HG03280 (cell line): ENCODE measurements around the gene CTNNA2.

Experiments used
- ATAC-seq: cut with Tn5 transposase; IDR thresholded peaks from one replicate; pipeline ENCODE4 v1.9.1; 2021; ENCODE audit warnings: mild to moderate bottlenecking, moderate library complexity; ENCODE audit not compliant: unreplicated experiment

CTNNA2 gene

GRCh38 chr2:79700651-79701050 lies 187.8 kb downstream of the CTNNA2 start:
- no peak for ATAC-seq

GRCh38 chr2:79702905-79703304 lies 190.1 kb downstream of the CTNNA2 start:
- no peak for ATAC-seq

GRCh38 chr2:79711098-79711497 lies 198.2 kb downstream of the CTNNA2 start:
- ATAC-seq = no peak

GRCh38 chr2:79713131-79713785 lies 200.4 kb downstream of the CTNNA2 start:
- no peak for ATAC-seq

GRCh38 chr2:79714283-79714682 lies 201.4 kb downstream of the CTNNA2 start:
- ATAC-seq = no peak

GRCh38 chr2:79715338-79715737 lies 202.5 kb downstream of the CTNNA2 start:
- no peak for ATAC-seq

- ATAC-seq = no peak
Observed at GRCh38 chr2:79716266-79716665, 203.4 kb downstream of the CTNNA2 start.

GRCh38 chr2:79717364-79718007 lies 204.6 kb downstream of the CTNNA2 start:
- ATAC-seq = no peak

GRCh38 chr2:79721061-79721460 lies 208.2 kb downstream of the CTNNA2 start:
- ATAC-seq = no peak

GRCh38 chr2:79721966-79722365 lies 209.1 kb downstream of the CTNNA2 start:
- no peak for ATAC-seq

- no peak for ATAC-seq
Observed at GRCh38 chr2:79723830-79724229, 211.0 kb downstream of the CTNNA2 start.

- no peak for ATAC-seq
Observed at GRCh38 chr2:79729532-79729931, 216.7 kb downstream of the CTNNA2 start.

- no peak for ATAC-seq
Observed at GRCh38 chr2:79734518-79734917, 221.7 kb downstream of the CTNNA2 start.

GRCh38 chr2:79740879-79741443 lies 228.1 kb downstream of the CTNNA2 start:
- ATAC-seq = no peak

- no peak for ATAC-seq
Observed at GRCh38 chr2:79750321-79750720, 237.5 kb downstream of the CTNNA2 start.

- no peak for ATAC-seq
Observed at GRCh38 chr2:79757526-79757925, 244.7 kb downstream of the CTNNA2 start.

GRCh38 chr2:79758042-79758441 lies 245.2 kb downstream of the CTNNA2 start:
- ATAC-seq = no peak

- no peak for ATAC-seq
Observed at GRCh38 chr2:79758749-79759282, 246.0 kb downstream of the CTNNA2 start.

- no peak for ATAC-seq
Observed at GRCh38 chr2:79770926-79771325, 258.1 kb downstream of the CTNNA2 start.

- no peak for ATAC-seq
Observed at GRCh38 chr2:79771493-79771892, 258.6 kb downstream of the CTNNA2 start.

GRCh38 chr2:79774016-79774415 lies 261.2 kb downstream of the CTNNA2 start:
- no peak for ATAC-seq

GRCh38 chr2:79776461-79776860 lies 263.6 kb downstream of the CTNNA2 start:
- no peak for ATAC-seq
